Measurements from ENCODE around the gene RPS21.

GRCh38 chr20:62352402-62353288 is 34.3 kb upstream of the RPS21 start:
- TF ChIP-seq EZH2phosphoT487 (IDR thresholded peaks at IDR 0.05; ENCODE audit: insufficient read depth, low read depth) (no peak), EZH2 (IDR thresholded peaks at IDR 0.05; ENCODE audit: insufficient read depth, poor library complexity, severe bottlenecking) (no peak)

Data from GM23248 (cell line).